KMS-11 (cell line): ENCODE results near the gene CWF19L1.

Experiments
- H2AFZ ChIP-seq: fragments of 200-600 bp; sonication (generic); 2 replicates; pipeline ENCODE4 v1.6.1; 2016; ENCODE audit warnings: antibody characterized with exemption, mixed run types, low read depth
- H3K27ac ChIP-seq: fragments of 200-600 bp; sonication (generic); 2 replicates; pipeline ENCODE4 v1.6.1; 2016; ENCODE audit warnings: mild to moderate bottlenecking, mixed run types
- H3K27me3 ChIP-seq: fragments of 200-600 bp; sonication (generic); 2 replicates; pipeline ENCODE4 v1.6.1; 2017; ENCODE audit warnings: mild to moderate bottlenecking, low read depth, mixed run types, moderate library complexity; ENCODE audit not compliant: insufficient read depth
- H3K36me3 ChIP-seq: fragments of 200-600 bp; sonication (generic); 2 replicates; pipeline ENCODE4 v1.6.1; 2017; ENCODE audit warnings: mild to moderate bottlenecking, mixed run types; ENCODE audit not compliant: insufficient read depth
- H3K4me1 ChIP-seq: fragments of 200-600 bp; sonication (generic); 2 replicates; pipeline ENCODE4 v1.6.1; 2016; ENCODE audit warnings: mild to moderate bottlenecking, low read depth, mixed run types; ENCODE audit not compliant: poor library complexity, severe bottlenecking
- H3K4me2 ChIP-seq: fragments of 200-600 bp; sonication (generic); 2 replicates; pipeline ENCODE4 v1.7.0; 2016; ENCODE audit warnings: mild to moderate bottlenecking, mixed run types
- H3K4me3 ChIP-seq: fragments of 200-600 bp; sonication (generic); IDR thresholded peaks from 2 replicates; pipeline ENCODE4 v1.6.1; 2017; ENCODE audit warnings: low read depth, low read length, mixed read lengths; ENCODE audit not compliant: insufficient read depth
- H3K79me2 ChIP-seq: fragments of 200-600 bp; sonication (generic); 2 replicates; pipeline ENCODE4 v1.6.1; 2016; ENCODE audit warnings: low read depth, mixed run types; ENCODE audit not compliant: insufficient read depth
- H3K9ac ChIP-seq: fragments of 200-600 bp; sonication (generic); 2 replicates; pipeline ENCODE4 v1.6.1; 2016; ENCODE audit warnings: mild to moderate bottlenecking, mixed run types
- H4K20me1 ChIP-seq: fragments of 200-600 bp; sonication (generic); 2 replicates; pipeline ENCODE4 v1.6.1; 2016; ENCODE audit warnings: mild to moderate bottlenecking, mixed run types; ENCODE audit not compliant: insufficient read depth
- CTCF ChIP-seq: fragments of 200-600 bp; sonication (generic); conservative IDR thresholded peaks from 2 replicates; pipeline ENCODE4 v1.6.1; 2017; ENCODE audit warnings: low read depth, mild to moderate bottlenecking, antibody characterized with exemption, low read length, moderate library complexity, mixed read lengths

Gene CWF19L1

GRCh38 chr10:100265821-100266485 is 1.5 kb downstream of the CWF19L1 start:
- H2AFZ ChIP-seq = no peak overlapping the region
- no peaks in the 10 kb centered on the region for H4K20me1 ChIP-seq
- no peak overlapping the region for H3K4me3 ChIP-seq
- TF ChIP-seq CTCF = no peak
- H3K79me2 ChIP-seq = peaks cover 28% of the 10 kb centered on the region
- no peaks in the 10 kb centered on the region for H3K36me3 ChIP-seq
- H3K4me2 ChIP-seq = peak overlapping the region; percentile 78; the same call in 1 of the 2 replicates
- H3K27me3 ChIP-seq = no peaks in the 10 kb centered on the region
- H3K9ac ChIP-seq = no peak overlapping the region
- H3K27ac ChIP-seq = no peak overlapping the region
- H3K4me1 ChIP-seq = peaks cover 16% of the 10 kb centered on the region

- no peak for TF ChIP-seq CTCF
- 0 out of 2 replicates have a peak, but pooled peaks cover 5% of the 10 kb centered on the region for H3K36me3 ChIP-seq
- H3K27me3 ChIP-seq = no peaks in the 10 kb centered on the region
- no peak overlapping the region for H2AFZ ChIP-seq
- peaks cover 1% of the 10 kb centered on the region for H3K4me1 ChIP-seq
- H4K20me1 ChIP-seq = no peaks in the 10 kb centered on the region
- no peaks in the 10 kb centered on the region for H3K79me2 ChIP-seq
- no peak overlapping the region for H3K4me2 ChIP-seq
- no peak overlapping the region for H3K4me3 ChIP-seq
- H3K9ac ChIP-seq = no peak overlapping the region
- H3K27ac ChIP-seq = no peak overlapping the region
These were observed 13.2 kb downstream of the CWF19L1 start for GRCh38 chr10:100254191-100254590.

- no peaks in the 10 kb centered on the region for H3K4me1 ChIP-seq
- H3K4me3 ChIP-seq = no peak overlapping the region
- H3K27me3 ChIP-seq = no peaks in the 10 kb centered on the region
- H3K9ac ChIP-seq = no peak overlapping the region
- H3K36me3 ChIP-seq = 0 out of 2 replicates have a peak, but pooled peaks cover 5% of the 10 kb centered on the region
- no peak overlapping the region for H3K27ac ChIP-seq
- H3K79me2 ChIP-seq = no peaks in the 10 kb centered on the region
- H4K20me1 ChIP-seq = no peaks in the 10 kb centered on the region
- no peak overlapping the region for H3K4me2 ChIP-seq
- no peak for TF ChIP-seq CTCF
- no peak overlapping the region for H2AFZ ChIP-seq
These were observed 14.4 kb downstream of the CWF19L1 start for GRCh38 chr10:100253041-100253440.

GRCh38 chr10:100248820-100249219 is 18.6 kb downstream of the CWF19L1 start:
- H3K36me3 ChIP-seq = no peaks in the 10 kb centered on the region

More at GRCh38 chr10:100248820-100249219, 18.6 kb downstream of the CWF19L1 start:
- Histone ChIP-seq H3K4me2 (no peak overlapping the region), H3K9ac (no peak overlapping the region), H3K27me3 (no peaks in the 10 kb centered on the region), H4K20me1 (no peaks in the 10 kb centered on the region), H3K27ac (no peak overlapping the region), H2AFZ (no peak overlapping the region), H3K79me2 (no peaks in the 10 kb centered on the region), H3K4me1 (no peaks in the 10 kb centered on the region), H3K4me3 (no peak overlapping the region)
- TF ChIP-seq CTCF = no peak
